SKM-1 (cell line): ENCODE results near the gene MORC4.

Experiments used
- DNase-seq: peaks from one replicate; lab custom pipeline; 2025; ENCODE audit not compliant: unreplicated experiment; lab: John Stamatoyannopoulos, UW

Gene MORC4

GRCh38 chrX:106952988-106953387, 47.0 kb downstream of the MORC4 start:
- DNase-seq, result peak; percentile 2

DNA sequence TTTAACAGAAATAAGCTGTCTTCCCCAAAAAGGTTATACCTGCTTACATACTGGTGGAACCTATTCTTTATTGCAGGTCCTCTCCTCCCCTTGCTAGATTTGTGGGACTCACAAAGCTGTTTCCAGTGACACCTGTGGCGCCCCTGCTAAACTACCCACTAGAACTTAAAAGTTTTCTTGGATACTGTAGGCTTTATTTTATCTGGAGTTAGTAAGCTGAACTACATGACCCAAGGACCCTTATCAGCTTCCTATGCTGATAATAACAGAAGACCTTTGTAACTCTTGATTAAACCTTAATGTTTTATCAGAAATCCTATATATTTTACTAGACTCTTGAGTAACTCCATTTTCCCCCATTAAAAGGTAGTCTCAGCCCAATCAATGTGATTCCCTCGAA, 47.5 kb downstream of the MORC4 start:
- no peak for DNase-seq

DNA sequence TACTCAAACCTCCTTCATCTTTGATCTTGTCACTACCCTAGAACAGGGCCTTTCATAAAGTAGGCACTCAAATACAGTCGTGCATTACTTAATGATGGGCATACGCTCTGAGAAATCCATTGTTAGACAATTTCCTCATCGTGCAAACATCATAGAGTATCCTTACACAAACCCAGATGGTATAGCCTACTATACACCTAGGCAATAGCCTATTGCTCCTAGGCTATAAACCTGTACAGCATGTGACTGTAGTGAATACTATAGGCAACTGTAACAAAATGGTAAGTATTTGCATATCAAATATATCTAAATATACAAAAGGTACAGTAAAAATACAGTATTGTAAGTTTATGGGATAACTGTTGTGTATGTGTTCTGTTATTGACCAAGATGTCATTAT, 47.9 kb downstream of the MORC4 start:
- no peak for DNase-seq

DNA sequence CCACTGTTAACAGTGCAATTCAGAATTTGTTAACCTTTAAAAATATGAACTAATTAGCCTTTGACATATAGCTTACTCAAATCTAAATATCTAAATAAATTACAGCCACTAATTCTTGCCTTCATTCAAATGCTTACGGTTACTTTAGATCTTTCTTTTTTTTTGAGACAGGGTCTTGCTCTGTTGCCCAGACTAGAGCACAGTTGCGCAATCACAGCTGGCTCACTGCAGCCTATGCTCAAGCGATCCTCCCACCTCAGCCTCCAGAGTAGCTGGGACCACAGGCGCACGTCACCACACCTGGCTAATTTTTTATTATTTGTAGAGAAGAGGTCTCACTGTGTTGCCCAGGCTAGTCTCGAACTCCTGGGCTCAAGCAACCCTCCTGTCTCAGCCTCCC, 48.8 kb downstream of the MORC4 start:
- no peak for DNase-seq

- no peak for DNase-seq
Measured at GRCh38 chrX:106950381-106950780, 49.6 kb downstream of the MORC4 start.

DNA sequence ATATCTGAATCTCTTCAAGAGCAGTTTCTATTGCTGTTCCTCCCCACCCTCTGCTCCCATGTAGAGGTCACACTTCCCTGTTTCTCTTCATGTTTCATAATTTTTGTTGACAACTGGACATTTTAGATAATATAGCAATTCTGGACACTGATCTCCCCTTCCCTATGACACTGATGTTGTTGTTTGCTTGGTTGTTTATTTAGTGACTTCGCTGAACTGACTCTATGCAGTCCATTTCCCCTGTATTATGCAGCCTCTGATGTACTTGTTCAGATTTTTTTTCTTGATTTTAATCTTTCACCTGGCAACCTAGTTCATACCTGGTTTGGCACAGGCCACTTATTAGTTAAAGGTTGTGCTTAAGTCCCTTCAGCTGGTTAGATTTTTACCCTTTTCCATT, 50.6 kb downstream of the MORC4 start:
- no peak for DNase-seq

GRCh38 chrX:106948641-106949040, 51.4 kb downstream of the MORC4 start:
- DNase-seq, result no peak

- no peak for DNase-seq
Measured at GRCh38 chrX:106946464-106946863, 53.5 kb downstream of the MORC4 start.

GRCh38 chrX:106940068-106940467, 59.9 kb downstream of the MORC4 start:
- DNase-seq, result no peak

DNA sequence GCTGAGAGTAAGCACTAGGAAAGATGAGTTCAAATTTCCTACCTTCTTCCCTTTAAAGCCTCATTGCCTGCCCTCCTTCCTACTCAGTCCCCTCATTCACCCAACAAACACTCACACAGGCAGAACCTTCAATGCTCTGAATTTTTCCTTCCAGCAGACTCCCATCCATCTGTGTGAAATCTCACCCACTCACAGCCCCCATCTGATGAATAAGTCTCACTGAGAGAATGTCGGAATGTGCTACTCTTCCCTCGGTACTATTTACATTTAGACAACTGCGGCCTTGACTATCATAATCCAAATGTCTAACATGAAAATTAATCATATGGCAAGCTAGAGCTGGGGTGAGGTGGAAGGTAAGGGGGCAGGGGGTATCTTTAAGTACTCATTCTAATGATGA, 60.4 kb downstream of the MORC4 start:
- DNase-seq, result no peak

DNA sequence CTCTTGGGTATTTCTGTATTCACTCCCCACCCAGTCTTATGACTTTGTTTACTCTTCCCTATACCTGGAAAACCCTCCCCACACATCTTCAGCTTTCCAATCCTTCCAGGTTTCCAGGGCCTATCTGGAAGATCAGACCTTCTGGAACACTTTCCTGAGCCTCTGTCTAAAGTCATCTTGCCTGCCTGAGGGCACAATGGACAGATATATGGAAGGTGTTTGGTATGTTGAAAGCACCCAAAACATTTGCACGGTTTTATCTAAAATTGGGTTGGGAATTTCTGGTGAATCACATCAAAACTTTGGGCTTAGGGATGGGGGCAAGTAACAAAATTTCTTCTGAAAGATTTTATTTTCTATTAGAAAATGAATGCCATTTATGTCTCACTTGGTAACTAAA, 63.8 kb downstream of the MORC4 start:
- DNase-seq, result no peak

DNA sequence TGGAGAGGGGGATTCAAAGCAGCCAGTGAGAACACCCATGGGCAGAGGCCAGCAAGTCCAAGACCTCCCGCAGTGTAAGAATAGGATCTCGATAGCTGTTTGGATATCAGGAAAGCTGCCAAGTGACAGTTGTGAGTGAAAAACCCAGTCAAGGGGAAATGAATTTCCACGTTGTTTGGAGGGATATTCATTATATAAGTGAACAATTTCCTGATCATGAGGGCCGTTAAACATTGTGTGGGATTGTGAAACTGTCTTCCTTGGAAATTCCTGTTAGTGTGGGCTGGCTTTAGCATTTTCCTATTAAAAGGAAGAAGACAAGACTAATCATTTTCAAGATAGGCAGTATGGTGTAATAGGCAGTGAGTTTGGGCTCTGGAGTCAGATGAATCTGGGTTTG, 64.8 kb downstream of the MORC4 start:
- DNase-seq, result no peak

- DNase-seq, result no peak
Measured at GRCh38 chrX:106933538-106933961, 66.5 kb downstream of the MORC4 start.

GRCh38 chrX:106932960-106933537, 67.0 kb downstream of the MORC4 start:
- DNase-seq, result no peak

DNA sequence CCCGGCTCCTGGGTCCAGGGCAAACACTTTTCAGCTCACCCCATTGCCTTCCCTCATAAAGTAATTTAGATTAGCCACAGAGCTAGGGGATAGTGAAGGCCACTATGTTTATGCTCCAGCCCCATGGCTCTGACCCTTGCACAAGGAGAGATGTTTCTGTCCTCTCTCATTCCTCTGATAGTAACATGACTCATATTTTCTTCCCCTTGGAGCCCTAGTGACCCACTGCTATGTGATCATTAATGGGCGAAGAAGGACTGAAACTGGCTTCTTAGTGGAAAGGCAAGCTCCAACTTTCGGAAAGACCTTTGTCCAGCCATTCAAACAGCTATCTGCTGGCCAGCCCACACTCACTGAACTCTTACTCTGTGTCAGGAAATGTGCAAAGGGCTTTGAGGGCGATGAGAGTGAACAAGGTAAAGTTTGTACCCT, 67.5 kb downstream of the MORC4 start:
- DNase-seq, result no peak

DNA sequence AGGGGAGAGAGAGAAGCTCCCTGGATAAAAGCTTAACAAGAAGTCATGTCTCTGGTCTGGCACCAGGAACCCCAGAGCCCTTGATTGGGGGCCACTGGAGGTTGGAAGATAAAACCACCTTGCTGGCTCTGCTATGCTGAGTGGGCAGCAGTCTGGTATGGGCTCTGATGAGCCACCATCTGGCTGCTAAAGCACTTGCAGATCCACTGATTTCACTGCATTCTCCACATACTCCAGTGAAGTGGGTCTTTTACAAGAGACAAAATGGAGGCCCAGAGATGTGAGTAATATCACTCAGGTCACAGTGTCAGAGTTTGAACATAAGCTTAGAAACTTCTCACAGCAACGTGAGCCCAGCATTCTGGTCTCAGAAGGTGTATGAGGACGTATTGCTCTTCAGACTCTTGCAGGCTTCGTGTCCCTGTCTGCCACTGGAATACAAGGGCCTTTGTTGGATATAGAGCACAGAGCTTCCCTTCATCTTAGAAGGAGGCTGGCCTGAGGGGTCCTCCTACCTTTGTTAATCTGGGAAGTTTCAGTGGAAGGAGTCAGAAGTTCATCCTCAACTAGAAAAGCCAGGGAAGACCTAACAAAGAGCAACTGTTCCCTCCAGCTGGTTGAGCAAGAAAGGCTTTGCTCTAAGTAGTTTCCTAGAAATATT, 68.1 kb downstream of the MORC4 start:
- DNase-seq, result no peak

GRCh38 chrX:106928227-106928626, 71.8 kb downstream of the MORC4 start:
- DNase-seq, result no peak

DNA sequence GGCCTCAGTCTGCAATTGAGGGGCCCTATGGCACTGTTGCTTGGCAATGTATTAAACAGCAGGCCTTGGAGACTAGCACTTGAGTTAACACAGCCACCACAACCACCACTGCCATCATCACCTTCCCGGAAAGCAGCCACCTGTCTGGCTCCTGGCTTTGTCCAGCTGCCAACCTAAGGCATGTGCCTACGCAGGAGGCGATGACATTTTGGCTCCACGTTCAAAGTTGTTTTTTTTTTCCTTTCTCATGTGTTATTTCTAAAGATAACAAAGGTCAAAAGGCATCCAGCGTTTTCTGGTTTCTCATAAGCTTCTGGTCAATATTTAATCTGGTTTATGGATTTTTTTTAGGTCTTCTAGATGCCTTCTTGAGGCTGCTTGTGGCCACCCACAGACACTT, 72.3 kb downstream of the MORC4 start:
- DNase-seq, result no peak

DNA sequence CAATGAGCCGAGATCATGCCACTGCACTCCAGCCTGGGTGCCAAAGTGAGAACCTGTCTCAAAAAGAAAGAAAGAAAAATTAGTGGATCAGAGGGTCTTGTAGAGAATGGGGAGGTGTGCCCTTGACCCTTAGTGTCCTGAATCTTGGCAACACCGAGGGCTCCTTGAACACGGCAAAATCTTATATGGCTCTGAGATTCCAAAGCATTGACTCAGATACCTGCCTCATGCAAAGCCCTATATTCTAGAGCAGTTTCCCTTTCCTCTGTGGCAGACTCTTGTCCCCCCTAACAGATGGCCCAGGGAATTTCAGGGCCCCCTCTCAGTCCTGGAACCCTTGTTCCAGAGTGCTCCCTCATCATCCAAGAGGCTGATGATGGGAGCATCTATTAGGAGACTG, 73.0 kb downstream of the MORC4 start:
- no peak for DNase-seq

GRCh38 chrX:106921637-106922036, 78.4 kb downstream of the MORC4 start:
- DNase-seq, result no peak

DNA sequence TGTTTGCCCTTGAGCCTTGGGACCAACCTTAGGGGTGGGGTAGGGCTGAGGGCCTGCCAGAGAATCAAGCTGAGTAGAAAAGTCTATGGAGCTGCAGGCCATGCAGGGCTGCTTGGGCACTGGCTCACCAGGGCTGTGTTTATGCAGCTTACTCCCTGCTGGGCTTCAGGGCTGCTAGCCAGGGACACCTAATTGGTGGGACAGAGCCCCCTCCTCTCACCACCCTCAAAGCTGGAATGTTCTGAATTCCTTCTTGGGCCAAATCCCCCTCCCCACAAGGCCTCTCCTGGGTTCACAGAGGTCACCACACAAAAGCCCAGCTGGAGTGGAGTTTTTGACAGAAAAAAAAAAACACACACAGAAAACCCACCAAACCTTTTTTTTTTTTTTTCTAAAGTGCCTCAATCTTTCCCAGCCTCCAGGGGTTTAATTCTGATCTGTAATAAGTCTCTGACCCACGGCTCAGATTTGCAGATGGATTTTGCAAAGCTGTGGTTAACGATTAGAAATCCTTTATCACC, 80.0 kb downstream of the MORC4 start, which contains the start of gene CLDN2:
Gene CLDN2, plus strand, starts transcription at position 471 of the 521 bp plus-strand sequence. CDS start 7,827 bp downstream, outside the sequence.
- no peak for DNase-seq

DNA sequence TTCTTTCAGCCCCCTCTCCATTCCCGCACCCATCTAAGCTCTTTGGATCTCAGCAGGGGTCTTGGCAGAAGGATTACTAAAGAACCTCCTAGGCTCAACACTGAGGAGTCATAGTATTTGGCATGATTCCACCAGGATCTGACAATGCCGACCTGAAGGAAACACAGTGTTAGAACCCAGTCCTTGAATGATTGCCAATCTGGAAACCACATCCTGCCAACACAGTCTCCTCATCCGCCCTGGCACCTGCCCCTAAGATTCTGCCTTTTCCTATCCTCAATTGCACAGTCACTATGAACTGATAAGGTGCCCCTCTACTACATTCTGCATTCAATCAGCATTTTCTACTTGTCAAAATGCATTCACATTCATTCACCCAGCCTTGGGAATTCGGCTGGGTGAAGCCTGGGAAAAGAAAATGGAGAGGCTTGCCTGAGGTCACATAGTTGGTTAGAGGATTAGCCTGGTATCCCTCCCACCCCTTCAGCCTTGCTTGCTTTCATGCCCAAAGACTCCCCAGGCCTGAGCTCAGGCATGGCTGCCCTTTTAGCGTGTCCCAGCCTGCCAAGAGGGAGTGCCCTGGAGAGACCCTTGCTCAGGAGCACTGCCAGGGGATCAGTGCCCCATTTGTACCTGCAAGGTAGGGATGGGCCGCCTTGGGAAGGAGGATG, 82.0 kb downstream of the MORC4 start:
- no peak for DNase-seq
